Neuron (in vitro differentiated cells): ENCODE results near the gene ACTR8.

Experiments used
- H2AFZ ChIP-seq: one replicate; pipeline ENCODE4 v1.6.1; 2013; ENCODE audit warnings: low read depth, mild to moderate bottlenecking, inconsistent platforms, low read length, moderate library complexity
- H3K27me3 ChIP-seq: one replicate; pipeline ENCODE4 v1.6.1; 2013; ENCODE audit warnings: low read length; ENCODE audit not compliant: insufficient read depth
- H3K36me3 ChIP-seq: one replicate; pipeline ENCODE4 v1.6.1; 2013; ENCODE audit warnings: low read length; ENCODE audit not compliant: insufficient read depth
- H3K4me1 ChIP-seq: one replicate; pipeline ENCODE4 v1.6.1; 2013; ENCODE audit warnings: low read length; ENCODE audit not compliant: insufficient read depth
- H3K4me3 ChIP-seq: 2 replicates; pipeline ENCODE4 v1.5.1; 2013; ENCODE audit warnings: mild to moderate bottlenecking, low read length, moderate library complexity
- H3K9me3 ChIP-seq: one replicate; pipeline ENCODE4 v1.6.1; 2013; ENCODE audit warnings: low read length

The ACTR8 gene

DNA sequence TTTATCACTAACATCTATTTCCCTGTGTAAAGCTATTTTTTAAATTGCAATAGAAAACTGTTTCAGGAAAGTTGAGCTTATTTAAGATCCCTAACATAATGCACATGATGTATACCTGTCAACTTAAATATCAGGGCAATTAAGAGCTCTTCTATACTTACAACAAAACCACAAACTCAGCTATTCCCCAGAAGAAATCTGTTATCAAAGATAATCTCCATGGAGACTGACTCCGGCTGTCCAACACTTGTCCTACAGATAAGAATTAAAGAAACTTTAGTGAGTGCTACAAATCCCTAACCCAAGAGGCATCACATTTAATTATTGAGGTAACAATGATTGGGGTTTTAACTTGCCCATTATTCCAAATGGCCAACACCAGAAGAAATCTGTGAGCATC lies 6.3 kb upstream of the ACTR8 start:
- H3K27me3 ChIP-seq: no peaks in the 10 kb centered on the region
- H3K4me1 ChIP-seq: peaks cover 23% of the 10 kb centered on the region
- H2AFZ ChIP-seq: no peak overlapping the region
- no peak overlapping the region for H3K4me3 ChIP-seq
- H3K36me3 ChIP-seq: peaks cover 36% of the 10 kb centered on the region
- no peaks in the 10 kb centered on the region for H3K9me3 ChIP-seq

DNA sequence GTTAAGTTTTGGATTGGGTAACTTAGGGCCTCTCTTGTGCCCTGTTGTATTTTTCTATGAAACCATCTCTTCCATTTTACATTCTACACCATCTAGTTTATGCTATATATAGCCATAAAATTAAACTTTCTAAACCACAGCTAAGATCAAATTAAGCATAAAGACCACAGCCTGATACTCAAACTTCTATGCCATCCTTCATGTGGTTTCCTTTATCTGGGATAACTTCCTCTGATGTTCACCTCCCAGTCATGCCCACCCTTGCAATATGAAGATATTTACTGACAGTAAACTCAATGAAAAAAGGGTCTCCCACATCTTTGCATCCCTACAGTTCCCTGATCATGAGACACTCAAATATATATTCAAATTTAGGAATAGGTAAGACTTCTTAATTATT lies 5.5 kb upstream of the ACTR8 start:
- peaks cover 17% of the 10 kb centered on the region for H3K4me1 ChIP-seq
- no peak overlapping the region for H3K4me3 ChIP-seq
- H3K36me3 ChIP-seq: peaks cover 36% of the 10 kb centered on the region
- no peaks in the 10 kb centered on the region for H3K9me3 ChIP-seq
- H2AFZ ChIP-seq: no peak overlapping the region
- no peaks in the 10 kb centered on the region for H3K27me3 ChIP-seq

DNA sequence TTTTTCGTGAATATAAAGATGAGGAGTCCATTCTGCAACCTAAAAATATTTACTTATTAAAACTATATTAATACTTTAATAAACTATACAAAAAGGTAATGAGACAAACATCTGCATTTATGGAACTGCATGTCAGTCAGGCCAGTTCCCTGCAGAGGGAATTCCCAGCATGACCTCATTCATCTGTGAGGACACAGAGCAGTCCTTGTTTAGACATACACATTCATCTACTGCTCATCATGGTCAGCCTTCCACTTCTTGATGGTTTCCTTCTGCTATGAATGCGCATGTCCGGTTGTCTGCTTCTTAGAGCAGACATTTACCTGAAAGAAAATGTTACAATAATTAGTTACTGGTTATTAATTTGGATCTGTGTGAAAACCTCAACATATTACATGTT lies 3.3 kb upstream of the ACTR8 start:
- Histone ChIP-seq H2AFZ (no peak overlapping the region), H3K4me3 (no peak overlapping the region), H3K36me3 (peaks cover 36% of the 10 kb centered on the region), H3K9me3 (no peaks in the 10 kb centered on the region), H3K4me1 (peaks cover 22% of the 10 kb centered on the region), H3K27me3 (no peaks in the 10 kb centered on the region)

DNA sequence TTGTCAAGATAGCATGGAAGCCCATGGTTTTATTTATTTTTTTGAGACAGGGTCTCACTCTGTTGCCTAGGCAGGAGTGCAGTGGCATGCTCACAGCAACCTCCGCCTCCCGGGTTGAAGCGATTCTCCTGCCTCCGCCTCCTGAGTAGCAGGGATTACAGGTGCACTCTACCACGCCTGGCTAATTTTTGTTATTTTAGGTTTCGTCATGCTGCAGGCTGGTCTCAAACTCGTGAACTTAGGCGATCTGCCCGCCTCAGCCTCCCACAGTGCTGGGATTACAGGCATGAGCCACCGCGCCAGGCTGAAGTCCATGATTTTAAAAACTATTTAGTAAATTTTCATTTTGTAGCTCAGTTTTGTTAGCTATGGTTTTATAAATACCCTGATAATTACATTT lies 2.7 kb upstream of the ACTR8 start:
- no peaks in the 10 kb centered on the region for H3K27me3 ChIP-seq
- H3K9me3 ChIP-seq: no peaks in the 10 kb centered on the region
- H3K4me1 ChIP-seq: peaks cover 21% of the 10 kb centered on the region
- H3K36me3 ChIP-seq: peaks cover 42% of the 10 kb centered on the region
- no peak overlapping the region for H2AFZ ChIP-seq
- no peak overlapping the region for H3K4me3 ChIP-seq

DNA sequence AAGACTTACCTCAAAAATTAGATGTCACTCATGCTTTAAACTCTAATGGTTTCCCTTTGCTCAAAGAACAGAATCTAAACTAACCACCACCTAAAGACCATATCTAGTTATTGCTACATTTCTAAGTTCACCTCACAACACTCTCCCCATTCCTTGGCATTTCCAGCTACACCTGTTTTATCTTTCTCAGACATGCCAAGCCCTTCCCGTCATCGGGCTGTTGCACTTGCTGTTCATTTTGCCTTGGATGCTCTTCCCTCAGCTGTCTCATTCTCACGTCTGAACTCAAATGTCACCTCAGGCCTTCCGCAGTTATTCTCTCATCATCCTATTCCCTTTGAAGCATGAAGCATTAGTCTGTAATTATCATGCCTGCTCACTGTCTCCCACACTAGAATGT lies 1.1 kb upstream of the ACTR8 start:
- Histone ChIP-seq H2AFZ (no peak overlapping the region), H3K9me3 (no peaks in the 10 kb centered on the region), H3K36me3 (peaks cover 54% of the 10 kb centered on the region), H3K4me3 (no peak overlapping the region), H3K27me3 (no peaks in the 10 kb centered on the region), H3K4me1 (peaks cover 18% of the 10 kb centered on the region)

DNA sequence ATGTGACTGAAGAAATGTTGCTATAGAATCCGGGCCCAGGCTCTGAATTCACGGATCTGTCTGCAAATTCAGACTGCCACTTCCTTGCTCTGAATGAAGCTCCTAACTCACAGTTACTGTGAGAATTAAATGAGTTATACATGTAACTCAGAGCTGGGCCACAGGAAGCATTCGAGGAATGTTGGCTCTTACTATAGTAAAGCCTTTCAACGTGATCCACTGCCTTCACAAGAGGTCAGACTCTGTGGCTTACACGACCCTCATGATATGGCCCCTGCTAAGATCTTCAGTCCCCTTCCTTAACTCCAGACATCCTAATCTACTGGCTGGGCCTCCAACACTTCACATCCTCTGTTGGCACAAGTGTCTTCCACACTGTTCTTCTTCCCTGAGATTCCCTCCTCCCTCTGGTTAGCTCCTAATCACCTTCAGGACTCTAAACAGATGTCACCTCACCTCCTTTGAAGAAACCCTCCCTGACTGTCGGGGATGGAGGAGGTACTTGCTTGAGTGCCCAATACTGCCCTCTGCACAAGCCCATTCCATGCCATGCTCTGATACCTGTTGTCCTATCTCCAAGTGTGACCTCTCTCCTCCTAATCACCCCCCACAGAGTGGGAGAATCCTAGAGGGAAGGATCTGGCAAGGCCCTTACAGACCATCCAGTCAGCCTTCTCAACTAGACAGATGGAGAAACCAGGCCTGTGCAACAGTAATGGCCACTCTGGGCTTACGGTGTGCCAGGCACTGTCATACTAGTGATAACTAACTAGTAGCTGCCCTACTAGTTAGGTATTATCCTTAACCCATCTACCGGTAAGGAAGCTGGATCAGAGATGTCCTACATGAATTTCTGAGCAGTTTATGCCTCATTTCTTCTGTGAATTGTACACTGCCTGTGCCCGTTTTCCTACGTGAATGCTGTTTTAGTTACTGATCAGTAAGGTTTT lies 1.3 kb downstream of the ACTR8 start:
- H3K4me1 ChIP-seq: peaks cover 18% of the 10 kb centered on the region
- H3K9me3 ChIP-seq: no peaks in the 10 kb centered on the region
- peaks cover 61% of the 10 kb centered on the region for H3K36me3 ChIP-seq
- peak overlapping the region; percentile 97 for H3K4me3 ChIP-seq
- H3K27me3 ChIP-seq: no peaks in the 10 kb centered on the region
- no peak overlapping the region for H2AFZ ChIP-seq

DNA sequence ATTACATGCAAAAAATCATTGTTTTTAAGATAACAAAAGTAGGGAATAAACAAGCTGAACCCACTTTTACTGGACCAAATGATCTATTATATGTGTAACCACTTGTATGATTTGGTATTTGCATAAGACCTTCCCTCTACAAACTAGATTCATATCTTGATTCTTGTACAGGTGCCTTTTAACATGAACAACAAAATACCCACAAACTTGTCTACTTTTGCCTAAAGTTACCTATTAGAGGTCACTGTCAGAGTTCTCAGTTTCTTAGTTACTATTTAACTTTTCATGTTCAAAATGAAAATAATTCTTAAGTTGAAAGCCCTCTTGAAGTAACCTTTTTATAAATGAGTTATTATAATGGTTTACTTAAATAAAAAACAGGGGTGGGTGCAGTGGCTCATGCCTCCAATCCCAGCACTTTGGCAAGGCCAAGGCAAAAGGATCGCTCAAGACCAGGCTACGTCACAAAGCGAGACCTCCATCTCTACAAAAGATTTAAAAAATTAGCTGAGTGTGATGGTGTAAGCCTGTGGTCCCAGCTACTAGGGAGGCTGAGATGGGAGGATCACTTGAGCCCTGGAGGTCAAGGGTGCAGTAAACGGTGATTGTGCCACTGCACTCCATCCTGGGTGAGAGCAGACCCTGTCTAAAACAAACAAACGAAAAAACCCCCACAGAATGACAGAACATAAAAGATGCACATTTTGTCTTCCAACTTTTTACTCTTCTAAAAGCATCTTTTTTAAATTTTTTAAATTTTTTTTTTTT lies 16.0 kb downstream of the ACTR8 start:
- peaks cover 82% of the 10 kb centered on the region for H3K36me3 ChIP-seq

DNA sequence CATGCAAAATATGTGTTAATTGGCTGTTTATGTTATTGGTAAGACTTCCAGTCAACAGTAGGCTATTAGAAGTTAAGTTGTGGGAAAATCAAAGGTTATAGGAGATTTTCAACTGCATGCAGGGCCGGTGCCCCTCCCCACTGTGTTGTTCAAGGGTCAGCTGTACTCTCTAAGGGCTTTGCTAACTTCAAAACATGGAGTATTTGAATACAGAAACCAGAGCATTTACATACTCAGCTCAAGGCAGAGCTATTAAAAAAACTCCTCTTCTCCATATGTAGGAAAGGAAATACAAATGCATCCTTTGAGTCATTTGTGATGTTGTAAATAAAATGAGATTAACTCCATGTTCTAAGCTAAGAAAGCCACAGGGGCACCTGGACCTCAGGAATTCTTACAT lies 18.8 kb downstream of the ACTR8 start:
- H2AFZ ChIP-seq: no peak overlapping the region
- H3K4me3 ChIP-seq: no peak overlapping the region
- H3K27me3 ChIP-seq: no peaks in the 10 kb centered on the region
- no peaks in the 10 kb centered on the region for H3K4me1 ChIP-seq
- H3K9me3 ChIP-seq: no peaks in the 10 kb centered on the region
- peaks cover 76% of the 10 kb centered on the region for H3K36me3 ChIP-seq

More for the DNA sequence above, 16.0 kb downstream of the ACTR8 start:
- H3K4me1 ChIP-seq: no peaks in the 10 kb centered on the region
- no peak overlapping the region for H3K4me3 ChIP-seq
- H3K27me3 ChIP-seq: no peaks in the 10 kb centered on the region
- H3K9me3 ChIP-seq: no peaks in the 10 kb centered on the region
- H2AFZ ChIP-seq: no peak overlapping the region

DNA sequence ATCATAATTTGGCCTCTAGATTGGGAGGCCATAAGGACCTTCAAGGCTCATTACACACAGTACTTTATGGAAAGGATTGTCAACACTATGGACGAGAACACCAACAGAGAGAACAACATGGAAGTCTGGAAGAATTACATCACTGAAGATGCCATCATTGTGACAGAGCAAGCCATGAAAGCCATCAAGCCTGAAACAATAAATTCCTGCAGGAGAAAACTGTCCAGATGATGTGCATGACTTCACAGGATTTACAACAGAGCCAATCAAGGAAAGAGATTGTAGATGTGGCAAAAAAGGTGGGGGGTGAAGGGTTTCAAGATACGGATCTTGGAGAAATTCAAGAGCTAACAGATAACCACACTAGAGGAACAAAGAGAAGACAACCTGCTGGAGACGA lies 19.7 kb downstream of the ACTR8 start:
- Histone ChIP-seq H3K4me3 (no peak overlapping the region), H3K27me3 (no peaks in the 10 kb centered on the region), H2AFZ (no peak overlapping the region), H3K9me3 (no peaks in the 10 kb centered on the region), H3K4me1 (no peaks in the 10 kb centered on the region), H3K36me3 (peaks cover 68% of the 10 kb centered on the region)

DNA sequence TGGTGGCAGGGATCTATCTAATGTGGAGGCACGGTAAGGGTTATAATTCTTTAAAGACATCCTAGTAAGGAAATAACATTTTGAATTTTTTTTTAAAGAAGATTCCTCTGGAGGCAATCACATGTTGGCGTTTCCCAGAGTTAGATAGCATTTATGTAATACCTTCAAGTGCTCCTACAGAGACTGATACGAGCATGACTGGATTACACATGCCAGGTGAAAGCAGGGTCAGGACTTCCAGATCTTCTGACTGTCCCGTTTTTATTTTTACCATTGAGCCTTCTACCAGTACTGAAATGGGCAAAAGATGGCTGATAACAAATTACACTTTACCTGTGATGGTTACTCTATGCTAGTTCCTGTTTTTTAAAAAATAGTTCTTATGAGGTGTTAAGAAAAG lies 21.8 kb downstream of the ACTR8 start:
- no peak overlapping the region for H3K4me3 ChIP-seq
- no peaks in the 10 kb centered on the region for H3K9me3 ChIP-seq
- H3K4me1 ChIP-seq: no peaks in the 10 kb centered on the region
- peaks cover 56% of the 10 kb centered on the region for H3K36me3 ChIP-seq
- H3K27me3 ChIP-seq: no peaks in the 10 kb centered on the region
- no peak overlapping the region for H2AFZ ChIP-seq

DNA sequence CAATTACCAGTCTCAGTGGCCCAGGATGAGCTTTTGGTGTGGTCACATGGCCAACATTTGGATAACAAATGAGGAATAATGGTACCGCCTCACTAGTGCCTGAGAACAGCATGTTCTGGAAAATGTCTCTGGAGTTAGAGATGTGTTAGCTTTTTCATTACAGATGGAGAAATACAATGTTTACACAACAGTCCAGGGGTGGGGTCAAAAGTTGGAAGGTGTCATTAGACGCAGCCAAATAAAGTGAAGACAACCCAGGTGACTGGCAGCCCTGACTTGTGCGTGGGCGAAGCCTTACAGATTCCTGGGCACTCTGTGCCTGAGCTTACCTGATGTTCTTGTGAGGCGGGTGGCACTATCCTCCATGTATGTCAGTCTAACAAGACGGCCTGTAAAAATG lies 22.8 kb downstream of the ACTR8 start:
- no peak overlapping the region for H3K4me3 ChIP-seq
- no peaks in the 10 kb centered on the region for H3K9me3 ChIP-seq
- H2AFZ ChIP-seq: no peak overlapping the region
- H3K36me3 ChIP-seq: peaks cover 47% of the 10 kb centered on the region
- H3K27me3 ChIP-seq: no peaks in the 10 kb centered on the region
- H3K4me1 ChIP-seq: no peaks in the 10 kb centered on the region

DNA sequence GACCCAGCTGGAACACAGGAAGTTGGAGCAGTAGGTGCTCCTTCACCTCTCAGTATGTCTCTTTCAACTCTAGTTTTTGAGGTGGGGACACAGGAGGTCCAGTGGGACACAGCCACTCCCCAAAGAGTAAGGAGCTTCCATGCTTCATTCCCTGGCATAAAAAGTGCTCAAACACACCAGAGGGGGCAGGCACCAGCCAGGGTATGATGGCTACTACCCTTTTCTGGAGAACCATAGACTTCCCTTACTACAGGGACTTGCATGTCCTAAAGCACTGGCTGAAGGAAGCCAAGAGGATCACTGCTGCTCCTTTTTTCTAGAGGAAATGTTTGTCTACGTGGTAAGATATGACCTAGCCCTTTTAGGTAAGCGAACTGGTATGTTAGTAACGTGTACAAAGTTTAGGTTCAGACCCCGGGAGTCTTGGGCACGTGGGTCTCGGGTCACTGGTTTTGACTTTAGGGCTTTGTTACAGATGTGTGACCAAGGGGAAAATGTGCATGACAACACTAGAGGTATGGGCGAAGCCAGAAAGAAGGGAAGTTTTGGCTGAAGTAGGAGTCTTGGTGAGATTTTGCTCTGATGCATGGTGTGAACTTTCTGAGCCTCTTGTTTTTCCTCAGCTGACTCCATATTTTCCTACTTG lies 23.7 kb downstream of the ACTR8 start:
- no peaks in the 10 kb centered on the region for H3K4me1 ChIP-seq
- no peak overlapping the region for H3K4me3 ChIP-seq
- H3K9me3 ChIP-seq: no peaks in the 10 kb centered on the region
- no peak overlapping the region for H2AFZ ChIP-seq
- H3K27me3 ChIP-seq: no peaks in the 10 kb centered on the region
- peaks cover 38% of the 10 kb centered on the region for H3K36me3 ChIP-seq

DNA sequence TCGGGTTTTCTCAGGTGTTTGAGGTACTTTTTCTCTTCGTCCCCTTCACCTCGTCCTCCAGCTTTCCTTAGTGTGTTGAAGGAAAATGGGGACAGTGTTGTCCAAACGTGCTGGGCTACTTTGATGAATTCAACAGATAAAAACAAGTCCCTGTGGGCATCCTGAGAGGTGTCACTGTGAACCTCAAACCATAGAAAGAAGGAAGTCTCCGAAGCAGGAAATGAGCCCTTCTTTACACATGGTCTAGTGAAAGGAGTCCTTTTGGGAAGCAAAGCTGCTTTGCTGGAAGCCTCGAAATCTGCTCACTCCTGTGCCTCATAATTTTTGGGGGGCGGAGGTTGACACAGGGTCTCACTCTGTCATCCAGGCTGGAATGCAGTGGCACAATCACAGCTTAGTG lies 25.0 kb downstream of the ACTR8 start:
- Histone ChIP-seq H2AFZ (no peak overlapping the region), H3K36me3 (peaks cover 28% of the 10 kb centered on the region), H3K4me3 (no peak overlapping the region), H3K4me1 (no peaks in the 10 kb centered on the region), H3K9me3 (no peaks in the 10 kb centered on the region), H3K27me3 (no peaks in the 10 kb centered on the region)
